PFSK-1 (cell line): ENCODE data around the gene GCNA.

ENCODE experiments used
- SIN3A ChIP-seq: IDR thresholded peaks from 2 replicates; pipeline ENCODE4 v1.6.1; 2012; ENCODE audit warnings: mild to moderate bottlenecking, low read length, moderate library complexity, borderline replicate concordance; ENCODE audit not compliant: insufficient read depth
- TAF1 ChIP-seq: IDR thresholded peaks from 2 replicates; pipeline ENCODE4 v1.6.1; 2012; ENCODE audit warnings: low read length, control low read depth, borderline replicate concordance; ENCODE audit not compliant: insufficient read depth
- TF ChIP-seq, protein P1 (sequence below), 2 experiments: IDR thresholded peaks; 2 replicates each; pipeline versions ENCODE4 v1.6.1 to v1.8.0; 2011 to 2012; ENCODE audit warnings: low read depth in 2 of 2, low read length in 2 of 2, control low read depth in 1 of 2, inconsistent platforms in 1 of 2, mild to moderate bottlenecking in 1 of 2, moderate library complexity in 1 of 2; ENCODE audit not compliant: insufficient read depth in 1 of 2

DNA sequence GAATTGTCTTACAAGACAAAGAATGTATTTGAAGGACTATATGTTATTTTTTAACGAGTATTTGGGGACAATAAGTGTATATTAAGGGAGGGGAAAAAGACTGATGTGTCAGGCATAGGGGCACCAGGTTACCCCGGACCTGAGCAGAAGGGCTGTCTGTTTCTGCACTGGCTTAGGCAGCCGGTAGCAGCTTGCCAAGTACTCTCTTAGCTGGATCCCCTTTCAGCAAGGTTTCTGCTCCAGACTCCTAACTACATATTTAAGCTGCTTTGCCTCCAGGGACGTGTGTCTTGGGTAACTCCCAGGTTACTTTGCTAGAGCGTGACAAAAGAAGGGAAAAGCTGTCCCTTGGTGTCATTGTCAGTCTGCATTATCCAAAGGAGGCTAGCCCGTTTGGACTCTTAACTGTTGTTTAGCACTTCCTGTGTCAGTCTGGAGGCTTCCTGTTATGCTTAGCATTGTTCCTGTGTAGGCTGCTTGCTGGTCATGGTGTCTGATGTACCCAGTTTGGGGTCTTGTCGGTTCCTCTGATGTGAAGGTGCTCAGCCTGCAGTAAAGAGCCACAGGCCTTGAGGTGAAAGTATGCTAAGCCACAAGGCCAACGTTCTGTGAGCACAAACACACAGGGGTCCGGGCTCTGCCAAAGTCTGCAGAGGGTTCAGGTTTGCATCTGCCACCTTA lies 28.4 kb downstream of the GCNA start:
- TF ChIP-seq, protein P1, sequence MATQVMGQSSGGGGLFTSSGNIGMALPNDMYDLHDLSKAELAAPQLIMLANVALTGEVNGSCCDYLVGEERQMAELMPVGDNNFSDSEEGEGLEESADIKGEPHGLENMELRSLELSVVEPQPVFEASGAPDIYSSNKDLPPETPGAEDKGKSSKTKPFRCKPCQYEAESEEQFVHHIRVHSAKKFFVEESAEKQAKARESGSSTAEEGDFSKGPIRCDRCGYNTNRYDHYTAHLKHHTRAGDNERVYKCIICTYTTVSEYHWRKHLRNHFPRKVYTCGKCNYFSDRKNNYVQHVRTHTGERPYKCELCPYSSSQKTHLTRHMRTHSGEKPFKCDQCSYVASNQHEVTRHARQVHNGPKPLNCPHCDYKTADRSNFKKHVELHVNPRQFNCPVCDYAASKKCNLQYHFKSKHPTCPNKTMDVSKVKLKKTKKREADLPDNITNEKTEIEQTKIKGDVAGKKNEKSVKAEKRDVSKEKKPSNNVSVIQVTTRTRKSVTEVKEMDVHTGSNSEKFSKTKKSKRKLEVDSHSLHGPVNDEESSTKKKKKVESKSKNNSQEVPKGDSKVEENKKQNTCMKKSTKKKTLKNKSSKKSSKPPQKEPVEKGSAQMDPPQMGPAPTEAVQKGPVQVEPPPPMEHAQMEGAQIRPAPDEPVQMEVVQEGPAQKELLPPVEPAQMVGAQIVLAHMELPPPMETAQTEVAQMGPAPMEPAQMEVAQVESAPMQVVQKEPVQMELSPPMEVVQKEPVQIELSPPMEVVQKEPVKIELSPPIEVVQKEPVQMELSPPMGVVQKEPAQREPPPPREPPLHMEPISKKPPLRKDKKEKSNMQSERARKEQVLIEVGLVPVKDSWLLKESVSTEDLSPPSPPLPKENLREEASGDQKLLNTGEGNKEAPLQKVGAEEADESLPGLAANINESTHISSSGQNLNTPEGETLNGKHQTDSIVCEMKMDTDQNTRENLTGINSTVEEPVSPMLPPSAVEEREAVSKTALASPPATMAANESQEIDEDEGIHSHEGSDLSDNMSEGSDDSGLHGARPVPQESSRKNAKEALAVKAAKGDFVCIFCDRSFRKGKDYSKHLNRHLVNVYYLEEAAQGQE (IDR thresholded peaks at IDR 0.05; ENCODE audit: insufficient read depth in 1 of 2, low read depth in 2 of 2, low read length in 2 of 2), result no peak
- TF ChIP-seq TAF1 (no peak), SIN3A (no peak)
